Endothelial cell of hepatic sinusoid (primary cell): ENCODE results near the gene ATG9B.

ENCODE experiments used
- in situ Hi-C: cut with HindIII; loops from 2 replicates; pipeline ENCODE4 v1.10.0; 2017; ENCODE audit warnings: low sequenced_read_pairs

ATG9B gene

DNA sequence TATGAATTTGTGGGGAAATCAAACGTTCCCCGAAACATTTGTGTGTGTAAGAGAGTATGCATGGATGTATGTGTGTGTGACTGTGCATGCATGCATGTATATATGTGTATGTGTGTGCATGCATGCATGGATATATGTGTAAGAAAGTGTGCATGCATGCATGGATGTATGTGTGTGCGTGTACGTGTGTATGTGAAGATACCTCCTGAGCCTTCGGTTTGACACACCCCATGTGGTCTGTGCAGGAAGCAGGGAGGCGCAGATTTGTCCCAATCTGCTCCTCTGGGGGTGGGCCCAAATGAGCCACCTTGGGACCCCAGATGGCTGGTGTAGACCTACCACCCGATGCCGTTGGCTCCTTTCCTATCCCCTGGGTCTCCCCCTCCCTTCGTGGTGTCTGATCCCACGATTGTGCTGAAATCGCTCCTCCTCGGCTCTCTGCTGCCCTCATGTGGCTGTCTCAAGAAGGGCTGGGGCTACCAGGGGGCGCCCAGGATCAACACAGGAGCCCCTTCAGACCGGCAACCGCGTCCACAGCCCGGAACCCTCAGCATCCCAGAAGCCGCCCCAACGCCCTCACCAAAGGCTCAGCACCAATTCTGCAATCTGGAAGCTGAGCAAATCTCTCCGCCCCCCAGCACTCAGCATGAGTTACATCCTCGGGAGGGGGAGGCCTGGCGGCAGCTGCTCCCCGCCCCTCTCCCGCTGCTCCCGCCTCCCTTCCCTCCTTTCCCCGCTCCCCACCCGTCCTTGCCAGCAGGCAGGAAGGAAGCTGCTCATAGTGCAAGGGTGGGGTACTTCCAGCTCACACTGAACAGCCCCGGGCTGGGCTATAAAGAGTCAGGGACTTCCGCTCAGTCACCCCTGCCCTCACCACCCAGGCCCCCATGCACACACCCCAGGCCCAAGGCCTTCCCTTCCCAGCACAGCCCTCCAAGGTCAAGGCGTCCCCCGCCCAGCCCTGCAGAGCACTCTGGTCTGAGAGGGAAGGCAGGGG lies 35.8 kb downstream of the ATG9B start:
- in situ Hi-C loops = no loop called here

DNA sequence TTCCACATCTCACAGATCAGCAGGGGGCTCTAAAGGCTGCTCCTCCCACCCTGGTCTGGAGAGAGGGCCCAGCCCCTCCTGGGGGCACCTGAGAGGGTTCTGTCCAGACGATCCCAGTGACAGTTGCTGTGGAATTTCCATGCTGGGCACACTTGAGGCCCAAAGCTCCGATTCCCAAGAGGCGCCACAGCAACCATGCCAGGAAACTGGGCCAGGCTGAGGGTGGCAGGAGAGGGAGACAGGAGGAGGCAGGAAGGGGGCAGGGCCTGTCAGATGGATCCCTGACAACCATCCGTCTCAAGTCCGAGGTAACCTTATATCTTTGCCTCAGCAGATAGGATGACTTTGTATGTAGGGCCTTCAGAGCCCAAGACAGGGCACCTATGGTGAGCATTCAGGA lies 37.7 kb downstream of the ATG9B start:
- in situ Hi-C loops = no loop called here

DNA sequence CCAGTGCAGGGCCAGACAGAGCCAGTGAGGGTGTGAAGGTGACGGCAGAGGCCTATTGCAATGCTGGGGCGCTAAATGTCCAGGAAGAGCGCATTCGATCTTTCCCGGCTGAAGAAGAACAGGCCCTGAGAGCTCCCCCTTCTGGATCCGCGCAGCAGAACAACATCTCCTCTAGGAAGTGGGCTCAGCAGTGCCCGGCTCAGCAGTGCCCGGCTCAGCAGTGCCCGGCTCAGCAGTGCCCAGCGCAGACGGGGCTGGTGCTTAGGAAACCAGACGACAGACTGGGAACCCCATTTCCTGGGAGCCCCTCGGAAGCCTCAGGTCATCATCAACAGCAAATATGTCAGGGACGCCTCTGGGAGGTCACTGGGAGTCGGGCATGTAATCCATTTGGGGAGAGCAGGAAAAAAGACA lies 38.2 kb downstream of the ATG9B start:
- in situ Hi-C loops = no loop called here

DNA sequence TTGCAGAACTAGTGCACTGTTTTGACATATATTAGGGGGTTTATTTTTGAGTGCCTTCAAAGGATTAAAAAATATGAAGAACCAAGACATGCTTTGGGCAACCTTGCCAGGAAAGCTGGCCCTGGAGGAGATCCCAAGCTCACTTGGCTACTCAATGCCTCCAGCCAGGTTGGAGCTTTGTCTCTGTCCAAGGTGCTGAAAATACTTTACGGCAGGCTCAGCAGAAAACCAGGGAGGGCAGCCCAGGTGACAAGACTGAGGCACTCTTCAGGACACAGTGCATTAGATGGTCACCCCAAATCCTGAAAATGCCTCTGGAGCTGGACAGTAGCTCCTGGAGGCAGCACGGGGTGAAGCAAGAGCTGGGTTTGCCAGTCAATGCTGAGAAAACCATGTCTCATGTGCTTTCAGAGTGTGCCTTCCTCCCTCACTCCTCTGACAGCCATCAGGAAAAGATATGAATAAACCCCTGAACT lies 40.4 kb downstream of the ATG9B start:
- in situ Hi-C loops = no loop called here

DNA sequence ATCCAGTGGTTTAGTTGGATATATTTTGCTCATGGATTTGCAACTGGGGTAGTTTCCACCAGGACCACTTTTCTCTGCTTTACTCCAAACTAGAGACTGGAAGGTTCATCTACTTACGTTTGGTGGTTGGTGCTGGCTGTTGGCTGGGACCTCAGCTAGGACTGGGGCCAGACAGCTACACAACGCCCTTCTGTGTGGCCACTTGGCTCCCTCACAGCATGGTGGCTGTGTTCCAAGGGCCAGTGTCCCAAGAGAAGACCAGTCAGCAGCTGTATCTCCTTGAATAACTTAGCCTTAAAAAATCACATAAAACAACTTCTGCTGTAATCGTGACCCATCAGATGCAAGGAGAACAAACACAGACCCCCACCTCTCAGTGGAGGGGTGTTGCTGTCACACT lies 41.9 kb downstream of the ATG9B start:
- in situ Hi-C loops = no loop called here

DNA sequence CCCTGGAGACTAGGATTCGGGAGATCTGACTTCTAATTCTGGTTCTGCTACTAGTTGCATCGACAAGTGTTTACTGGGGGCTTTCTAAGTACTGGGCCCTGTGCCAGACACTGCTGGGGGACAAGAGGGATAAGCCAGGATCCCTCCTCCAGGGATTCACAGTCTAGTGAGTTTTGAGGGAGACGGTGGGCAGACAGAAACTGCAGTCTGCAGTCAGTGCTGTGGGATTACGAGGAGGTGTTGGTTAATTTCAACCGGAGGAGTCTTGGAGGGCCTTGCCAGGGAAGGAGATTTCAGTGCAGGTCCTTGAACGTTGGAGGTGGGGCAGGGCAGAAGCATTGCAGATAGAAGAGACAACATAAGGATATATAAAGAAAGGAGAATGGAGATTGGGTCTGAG lies 42.6 kb downstream of the ATG9B start:
- in situ Hi-C loops = no loop called here

DNA sequence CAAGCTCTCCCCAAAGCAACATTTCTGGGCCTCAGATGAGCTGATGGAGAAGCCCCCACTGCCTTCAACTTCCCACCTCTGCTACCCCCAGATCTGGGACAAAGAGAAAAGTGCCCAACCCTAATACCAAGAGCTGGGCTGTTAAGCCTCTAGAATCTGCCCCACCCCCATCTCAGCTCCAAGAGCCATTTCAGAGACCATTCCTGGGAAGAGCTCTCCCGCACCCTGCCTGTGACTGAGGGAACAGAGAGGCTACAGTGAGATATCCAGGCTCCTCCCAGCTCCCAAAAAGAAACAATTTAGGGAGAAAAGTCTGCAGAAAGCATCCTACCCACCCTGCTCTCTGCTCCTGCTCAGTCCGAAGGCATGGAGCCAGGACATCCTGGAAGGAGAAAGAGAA lies 43.6 kb downstream of the ATG9B start:
- in situ Hi-C loops = no loop called here

DNA sequence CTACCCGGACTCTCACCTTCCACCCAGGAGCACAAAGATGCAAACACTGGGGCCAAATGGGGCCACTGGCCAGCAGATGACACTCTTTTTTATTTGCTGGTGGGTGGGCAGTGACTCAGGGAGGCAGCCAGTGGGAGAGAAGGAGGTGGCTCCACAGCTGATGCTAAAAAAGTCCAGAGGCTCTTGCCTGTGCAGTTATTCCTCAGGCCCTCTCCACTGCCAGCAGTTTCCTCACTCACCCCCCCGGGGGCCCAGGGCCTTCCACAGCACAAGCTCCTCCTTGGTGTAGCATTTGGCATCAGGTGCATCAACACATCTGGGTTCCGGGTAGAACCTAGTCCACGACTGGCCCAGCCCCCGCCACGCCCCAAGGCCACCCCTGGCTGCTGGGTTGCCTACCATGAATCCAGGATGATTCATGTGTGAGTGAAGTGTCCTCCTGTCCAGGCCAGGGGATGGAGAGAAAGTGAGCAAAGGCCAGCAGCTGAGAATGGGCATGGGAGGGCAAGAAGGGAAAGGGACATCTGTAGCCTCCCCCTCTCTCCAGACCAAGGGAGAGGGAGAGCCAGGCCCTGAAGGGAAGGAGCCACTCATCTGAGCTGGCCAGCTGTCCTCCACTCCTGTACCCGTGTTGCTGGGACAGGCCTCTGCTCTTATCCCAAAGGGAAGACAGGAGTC lies 44.4 kb downstream of the ATG9B start:
- in situ Hi-C loops = loop anchor here (10.0 kb wide), 1 partner anchor 65 kb away; no protein-coding TSS in a partner anchor

DNA sequence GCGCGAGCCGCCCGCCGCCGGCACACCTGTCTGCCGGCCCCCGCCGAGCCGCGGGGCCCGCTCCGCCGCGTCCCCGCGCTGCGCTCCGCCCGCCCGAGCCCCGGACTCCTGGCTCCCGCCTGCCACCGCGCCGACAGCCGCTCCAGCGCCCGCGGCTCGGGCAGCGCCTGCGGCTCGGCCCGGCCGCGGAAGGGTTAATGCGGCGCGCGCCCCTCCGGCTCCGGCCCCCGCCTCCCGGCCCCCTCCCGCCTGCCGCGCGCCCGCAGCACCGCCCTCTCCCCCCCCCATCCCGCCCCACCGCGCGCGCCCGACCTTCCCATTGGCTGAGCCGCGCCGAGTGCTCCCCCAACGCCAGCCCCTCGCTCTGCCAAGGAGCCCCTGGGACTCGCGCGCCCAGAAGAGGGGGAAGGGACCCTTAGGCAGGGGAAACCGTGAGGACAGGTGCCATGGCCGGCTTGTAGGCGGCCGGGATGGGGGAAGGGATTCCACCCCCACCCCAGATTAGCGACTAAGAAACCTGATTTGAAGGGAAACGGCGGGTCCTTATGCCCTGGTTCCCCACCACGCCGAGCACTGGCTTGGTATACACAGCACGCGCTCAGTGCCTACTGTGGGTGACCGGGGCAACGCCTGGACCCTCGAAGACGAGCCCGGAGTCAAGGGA lies 46.0 kb downstream of the ATG9B start, which contains the start of gene KCNH2:
KCNH2 (minus strand) TSS at position 196 of the 664 bp plus-strand sequence. CDS start 408 bp downstream, outside the sequence.
- in situ Hi-C loops = loop anchor here (10.0 kb wide), 1 partner anchor 63 kb away; no protein-coding TSS in a partner anchor

DNA sequence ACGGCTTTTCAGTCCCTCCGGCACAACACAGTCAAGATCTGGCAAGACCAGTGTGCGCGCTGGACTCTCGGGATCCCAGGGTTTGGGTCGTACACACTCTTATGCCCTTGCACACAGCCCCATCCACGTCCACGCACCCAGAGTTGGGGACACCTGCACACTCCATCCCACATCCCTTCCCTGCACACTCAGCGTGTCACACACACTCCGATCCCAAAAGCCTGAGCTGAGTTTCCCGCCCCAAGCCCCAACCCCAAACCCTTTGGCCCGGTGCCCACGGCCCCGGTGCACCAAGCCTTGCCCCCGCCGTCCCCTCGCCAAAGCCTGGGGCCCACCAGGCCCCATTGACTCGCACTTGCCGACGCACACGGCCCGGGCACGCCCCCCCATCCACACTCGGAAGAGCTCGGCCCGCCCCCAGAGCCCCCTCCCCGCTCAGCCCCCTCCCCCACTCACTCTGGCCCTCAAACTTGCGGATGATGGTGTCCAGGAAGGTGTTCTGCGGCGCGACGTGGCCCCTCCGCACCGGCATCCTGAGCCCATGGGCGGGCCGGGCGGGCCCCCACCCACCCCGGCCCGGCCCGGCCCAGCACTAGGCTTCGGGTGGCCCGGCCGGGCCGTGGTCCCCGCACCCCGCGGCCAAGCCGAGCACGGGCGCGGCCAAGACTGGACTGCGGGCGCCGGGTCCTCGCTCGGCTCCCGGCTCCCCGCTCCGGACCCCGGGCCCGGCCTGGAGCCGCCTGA lies 46.7 kb downstream of the ATG9B start:
- in situ Hi-C loops = loop anchor here (10.0 kb wide), 1 partner anchor 63 kb away; no protein-coding TSS in a partner anchor

DNA sequence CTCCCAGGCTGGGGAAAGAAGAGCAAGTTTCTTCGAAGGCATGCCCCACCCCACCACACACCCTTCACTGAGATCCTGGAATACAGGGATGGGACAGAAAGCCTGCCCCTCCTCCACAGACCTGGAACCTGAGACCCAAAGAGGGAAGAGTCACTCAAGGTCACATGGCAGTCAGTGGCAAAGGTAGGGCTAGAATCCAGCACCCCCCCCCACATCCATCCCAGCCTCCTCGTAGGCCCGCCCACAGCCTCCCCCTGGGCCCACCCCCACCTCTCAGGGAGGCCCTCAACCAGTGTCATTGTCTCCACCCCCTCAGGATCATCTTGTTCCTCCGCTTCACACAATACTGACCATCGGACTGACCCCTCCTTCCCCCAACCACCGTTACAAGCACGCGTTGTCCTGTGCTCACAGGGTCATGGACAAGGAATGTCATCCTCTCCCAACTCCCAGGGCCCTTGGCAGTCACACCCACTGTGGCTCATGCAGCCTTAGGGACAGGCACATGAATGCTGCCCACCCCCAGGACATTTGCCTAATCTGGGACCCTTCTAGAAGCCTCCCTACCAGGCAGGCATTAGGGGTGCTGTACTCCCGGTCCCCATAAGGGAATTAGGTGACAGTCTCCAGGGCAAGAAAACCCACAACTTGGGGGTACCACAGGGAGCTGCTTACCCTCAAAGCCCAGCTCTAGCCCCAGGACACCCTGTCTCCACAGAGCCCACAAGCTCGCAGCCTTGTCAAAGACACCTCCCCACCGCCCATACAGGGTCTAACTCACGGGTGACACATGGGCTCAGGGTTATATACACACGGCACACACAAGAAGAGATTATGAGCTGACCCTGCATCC lies 47.5 kb downstream of the ATG9B start:
- in situ Hi-C loops = loop anchor here (10.0 kb wide), 1 partner anchor 62 kb away; no protein-coding TSS in a partner anchor

DNA sequence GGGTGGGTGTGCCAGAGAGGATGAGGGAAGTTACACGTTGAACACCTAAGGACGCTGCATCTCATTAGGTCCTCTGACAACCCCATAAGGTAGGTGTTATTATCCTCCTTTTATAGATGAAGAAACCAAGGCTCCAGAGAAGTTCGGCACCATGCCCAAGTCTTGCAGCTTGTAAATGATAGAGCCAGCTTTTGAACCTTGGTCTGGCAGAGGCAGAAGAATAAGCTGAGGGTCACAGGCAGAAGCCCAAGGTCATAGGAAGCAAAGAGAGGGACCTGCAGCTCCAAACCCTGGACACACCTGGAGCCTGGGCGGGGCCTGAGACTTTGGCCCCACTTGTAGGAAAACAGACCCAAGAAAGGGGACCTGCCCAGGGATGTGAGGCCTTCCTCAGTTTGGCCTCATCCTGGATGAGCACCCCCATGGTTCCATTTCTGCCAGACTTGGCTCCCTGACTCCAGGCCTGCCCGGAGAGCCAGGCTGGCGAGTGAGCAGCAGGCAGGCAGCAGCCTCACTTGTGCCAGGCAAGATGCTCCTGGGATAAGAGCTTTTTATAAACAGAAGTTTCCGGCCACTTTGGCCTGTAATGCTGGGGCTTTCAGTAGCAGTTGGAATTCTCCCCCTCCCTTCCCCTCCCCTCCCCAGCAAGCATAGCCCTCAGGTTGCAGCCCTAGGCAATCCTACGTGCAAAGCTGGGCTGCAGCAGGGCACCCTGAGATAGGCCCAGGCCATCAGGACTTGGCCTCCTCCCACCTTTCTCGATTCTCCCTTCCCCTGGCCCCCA lies 48.6 kb downstream of the ATG9B start:
- in situ Hi-C loops = loop anchor here (10.0 kb wide), 1 partner anchor 61 kb away; no protein-coding TSS in a partner anchor

DNA sequence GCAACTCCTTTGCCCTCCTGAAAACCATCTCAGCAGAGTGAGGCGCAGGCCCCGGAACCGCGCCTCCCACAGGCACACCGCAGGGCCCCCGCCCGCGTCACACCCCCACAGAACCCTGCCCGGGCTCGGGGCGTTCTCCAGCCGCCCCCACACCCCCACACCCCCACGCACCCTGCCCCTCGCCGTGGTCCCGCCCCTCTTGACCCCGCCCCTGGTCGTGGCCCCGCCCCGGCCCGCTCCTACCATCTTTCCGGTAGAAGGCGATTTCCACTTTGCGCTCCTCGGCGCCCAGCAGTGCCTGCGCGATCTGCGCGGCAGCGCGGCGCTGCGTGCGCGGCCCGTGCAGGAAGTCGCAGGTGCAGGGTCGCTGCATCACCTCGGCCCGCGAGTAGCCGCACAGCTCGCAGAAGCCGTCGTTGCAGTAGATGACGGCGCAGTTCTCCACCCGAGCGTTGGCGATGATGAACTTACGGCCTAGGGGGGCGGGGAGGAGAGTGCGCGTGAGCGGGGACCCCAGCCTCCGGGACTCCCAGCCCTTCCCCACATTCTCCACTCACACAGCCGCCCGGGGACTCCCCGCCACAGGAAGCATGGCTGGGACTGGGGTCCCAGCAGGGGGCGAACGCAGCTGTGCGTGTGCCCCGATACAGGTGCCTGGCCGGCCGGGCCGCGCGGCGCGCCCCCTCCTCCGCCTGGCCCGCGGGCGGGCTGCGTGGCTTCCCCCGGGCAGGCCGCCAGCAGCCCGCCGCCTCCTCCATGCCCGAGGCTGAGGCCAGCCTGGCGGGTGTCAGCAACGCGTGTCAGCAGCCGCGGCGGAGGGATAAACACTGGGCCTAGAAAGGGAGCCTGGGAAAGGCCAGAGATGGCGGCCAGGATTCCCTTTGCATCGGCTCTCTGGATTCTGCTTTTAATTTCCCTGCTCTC lies 49.6 kb downstream of the ATG9B start:
- in situ Hi-C loops = loop anchor here (5.0 to 10.0 kb wide), 2 partner anchors 58 to 60 kb away; no protein-coding TSS in a partner anchor

DNA sequence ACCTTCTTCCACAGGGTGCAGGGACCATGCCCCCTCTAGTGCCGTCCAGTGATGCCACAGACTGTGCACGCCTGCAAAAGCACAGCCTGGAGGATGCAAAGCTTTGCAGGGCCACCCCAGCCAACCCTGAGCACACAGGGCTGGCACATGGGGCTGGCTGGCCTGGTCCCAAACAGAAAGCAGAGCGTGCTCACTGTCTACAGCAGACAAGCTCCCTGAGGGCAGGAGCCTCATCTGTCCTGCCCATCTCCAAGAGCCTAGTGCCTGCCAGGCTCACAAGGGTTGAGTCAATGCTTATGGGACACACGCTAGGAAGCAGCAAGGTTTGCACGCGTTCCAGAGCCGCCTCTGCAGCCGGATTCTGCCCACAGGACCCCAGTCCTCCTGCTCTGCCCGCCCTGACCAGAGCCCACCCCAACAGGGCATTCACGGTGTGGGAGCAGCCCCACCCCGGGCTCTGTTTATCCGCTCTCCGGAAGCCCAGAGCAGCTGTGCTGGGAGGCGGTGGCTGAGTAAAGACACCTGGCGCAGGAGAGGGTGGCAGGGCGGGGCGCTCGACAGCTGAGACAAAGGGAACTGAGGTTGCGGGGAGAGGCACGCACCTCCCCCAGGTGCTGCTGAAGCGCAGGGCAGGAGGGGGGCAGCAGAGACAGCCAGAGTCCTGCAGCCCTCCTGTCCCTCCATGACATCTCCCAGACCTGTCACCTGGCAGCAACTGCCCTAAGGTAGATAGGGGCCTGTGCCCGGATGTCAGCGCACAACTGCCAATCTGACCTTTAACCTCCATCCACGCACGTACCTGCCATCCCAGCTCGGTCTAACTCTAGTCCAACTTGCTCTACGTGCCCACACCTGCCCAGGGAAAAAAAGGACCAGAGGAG lies 50.5 kb downstream of the ATG9B start:
- in situ Hi-C loops = loop anchor here (5.0 to 10.0 kb wide), 2 partner anchors 58 to 59 kb away; no protein-coding TSS in a partner anchor

DNA sequence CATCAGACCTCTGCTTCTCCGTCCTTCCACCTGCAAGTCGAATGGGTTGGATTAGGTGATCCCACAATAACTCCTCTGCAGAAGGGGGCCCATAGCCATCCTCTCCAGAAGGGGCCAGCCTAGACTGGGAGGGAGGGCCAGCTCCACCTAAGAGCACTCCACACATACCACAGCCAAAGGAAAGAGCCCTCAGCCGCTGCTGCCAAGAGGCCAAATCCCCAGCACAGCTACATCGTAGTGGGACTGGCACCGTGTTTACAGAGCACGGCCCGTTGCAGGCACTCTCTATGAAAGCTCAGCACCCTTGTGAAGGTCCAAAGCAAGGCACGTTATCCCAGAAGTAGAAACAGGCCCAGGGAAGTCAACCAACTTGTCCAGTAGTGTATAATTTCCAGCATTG lies 51.6 kb downstream of the ATG9B start:
- in situ Hi-C loops = loop anchor here (5.0 to 10.0 kb wide), 2 partner anchors 58 to 60 kb away; no protein-coding TSS in a partner anchor

DNA sequence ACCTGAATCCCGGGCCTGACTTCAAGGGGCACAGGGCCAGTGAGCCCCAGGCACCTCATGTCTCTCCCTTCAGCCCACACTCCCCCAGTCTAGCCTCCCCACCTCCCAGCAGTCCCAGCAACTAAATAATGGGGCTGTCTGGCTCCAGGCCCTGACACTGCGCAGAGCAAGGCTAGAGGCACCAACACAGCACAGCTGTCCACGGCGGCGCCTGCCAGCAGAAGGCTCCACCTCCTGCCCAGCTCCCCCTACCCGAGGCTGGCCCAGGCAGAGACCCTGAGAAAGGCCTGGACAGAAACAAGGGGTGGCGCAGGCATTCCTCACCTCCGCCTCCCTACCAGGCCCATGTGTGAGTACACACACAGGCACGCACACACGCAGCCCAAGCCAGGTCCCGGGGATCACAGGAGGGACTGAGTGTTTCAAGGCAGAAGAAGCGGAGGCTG lies 52.2 kb downstream of the ATG9B start:
- in situ Hi-C loops = loop anchor here (5.0 to 10.0 kb wide), 2 partner anchors 57 to 60 kb away; no protein-coding TSS in a partner anchor
